Measurements from ENCODE around the gene CRYBA1.
"Not testable (repeated sequence)": the region's sequence is repeated elsewhere in the genome, so short reads cannot be mapped to it uniquely, and the experiment has no call there.

Gene CRYBA1

GRCh38 chr17:29238133-29238850 lies 8.4 kb upstream of the CRYBA1 start:
- DNase-seq (ENCODE audit: low read depth), result no peak

GRCh38 chr17:29240477-29240876 lies 6.2 kb upstream of the CRYBA1 start:
- DNase-seq (ENCODE audit: low read depth), result no peak

- DNase-seq (ENCODE audit: low read depth), result no peak
These were observed 5.4 kb upstream of the CRYBA1 start for GRCh38 chr17:29240968-29241963.

- DNase-seq (ENCODE audit: low read depth), result no peak
These were observed 4.6 kb upstream of the CRYBA1 start for GRCh38 chr17:29242051-29242450.

- DNase-seq (ENCODE audit: low read depth), result no peak
These were observed 3.9 kb upstream of the CRYBA1 start for GRCh38 chr17:29242790-29243189.

- no peak for DNase-seq (ENCODE audit: low read depth)
These were observed 2.9 kb upstream of the CRYBA1 start for GRCh38 chr17:29243792-29244191.

- DNase-seq (ENCODE audit: low read depth), result no peak
These were observed 1.3 kb upstream of the CRYBA1 start for GRCh38 chr17:29245401-29245800.

- DNase-seq (ENCODE audit: low read depth), result no peak
These were observed 560 bp downstream of the CRYBA1 start for GRCh38 chr17:29247219-29247618.

GRCh38 chr17:29248845-29249244 lies 2.2 kb downstream of the CRYBA1 start:
- DNase-seq (ENCODE audit: low read depth), result no peak

GRCh38 chr17:29250666-29251065 lies 4.0 kb downstream of the CRYBA1 start:
- no peak for DNase-seq (ENCODE audit: low read depth)

GRCh38 chr17:29251184-29251583 lies 4.5 kb downstream of the CRYBA1 start:
- no peak for DNase-seq (ENCODE audit: low read depth)

GRCh38 chr17:29252101-29252791 lies 5.6 kb downstream of the CRYBA1 start:
- DNase-seq (ENCODE audit: low read depth), result no peak

GRCh38 chr17:29253037-29253436 lies 6.4 kb downstream of the CRYBA1 start:
- DNase-seq (ENCODE audit: low read depth), result no peak

GRCh38 chr17:29255926-29256522 lies 9.4 kb downstream of the CRYBA1 start:
- no peak for DNase-seq (ENCODE audit: low read depth)

- DNase-seq (ENCODE audit: low read depth), result no peak
These were observed 10.2 kb downstream of the CRYBA1 start for GRCh38 chr17:29256735-29257466.

- DNase-seq (ENCODE audit: low read depth), result no peak
These were observed 11.1 kb downstream of the CRYBA1 start for GRCh38 chr17:29257756-29258155.

GRCh38 chr17:29263916-29264315 lies 17.3 kb downstream of the CRYBA1 start:
- no peak for DNase-seq (ENCODE audit: low read depth)

GRCh38 chr17:29271980-29272379 lies 25.3 kb downstream of the CRYBA1 start:
- DNase-seq (ENCODE audit: low read depth), result not testable (repeated sequence)

GRCh38 chr17:29273924-29274323 lies 27.3 kb downstream of the CRYBA1 start:
- no peak for DNase-seq (ENCODE audit: low read depth)

- DNase-seq (ENCODE audit: low read depth), result no peak
These were observed 32.0 kb downstream of the CRYBA1 start for GRCh38 chr17:29278692-29279091.

GRCh38 chr17:29279397-29280070 lies 32.9 kb downstream of the CRYBA1 start:
- DNase-seq (ENCODE audit: low read depth), result no peak

All from activated T-cell treated with anti-CD3 and anti-CD28 coated beads for 24 hours (primary cell).